Prostate gland (tissue), 2 donors: ENCODE data around the gene HUS1.

Source experiments
- POLR2A ChIP-seq: fragments of 450-650 bp; IDR thresholded peaks from one replicate; pipeline ENCODE4 v1.6.1; 2016; ENCODE audit warnings: antibody characterized with exemption, mild to moderate bottlenecking
- POLR2AphosphoS5 ChIP-seq: sonication (generic); formaldehyde crosslinking; IDR thresholded peaks from one replicate; pipeline ENCODE4 v1.6.1; 2017; ENCODE audit warnings: antibody characterized with exemption
- TF ChIP-seq, protein P1 (sequence below), 4 experiments: fragments of 200-600 bp in 2 of 4; fragments of 450-650 bp in 2 of 4; sonication (generic) in 2 of 4; IDR thresholded peaks; 1 replicate in 3 of 4; 2 replicates in 1 of 4; pipeline ENCODE4 v1.5.1; 2016 to 2019; ENCODE audit warnings: antibody characterized with exemption in 4 of 4, mild to moderate bottlenecking in 2 of 4, moderate library complexity in 2 of 4

DNA sequence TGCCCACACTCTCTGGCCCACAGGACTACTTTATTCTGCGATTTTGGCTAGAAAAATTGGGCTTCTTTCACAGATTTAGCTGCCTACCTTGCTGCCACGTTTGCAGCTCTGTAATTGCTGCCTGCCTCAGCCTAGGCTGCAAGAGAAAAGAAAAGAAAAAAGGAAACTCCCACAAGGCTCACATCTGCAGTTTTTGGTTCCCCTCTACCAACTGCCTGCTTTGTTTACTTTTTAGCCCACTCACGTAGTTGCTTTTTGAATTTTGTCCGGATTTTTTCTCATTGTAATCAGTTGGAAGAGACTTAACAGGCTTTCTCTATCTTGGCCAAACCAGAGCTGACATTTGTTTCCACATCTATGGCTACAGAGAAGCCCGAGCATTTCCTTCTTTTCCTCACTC is 25.2 kb upstream of the HUS1 start:
- TF ChIP-seq POLR2A: no peak
- TF ChIP-seq, protein P1, sequence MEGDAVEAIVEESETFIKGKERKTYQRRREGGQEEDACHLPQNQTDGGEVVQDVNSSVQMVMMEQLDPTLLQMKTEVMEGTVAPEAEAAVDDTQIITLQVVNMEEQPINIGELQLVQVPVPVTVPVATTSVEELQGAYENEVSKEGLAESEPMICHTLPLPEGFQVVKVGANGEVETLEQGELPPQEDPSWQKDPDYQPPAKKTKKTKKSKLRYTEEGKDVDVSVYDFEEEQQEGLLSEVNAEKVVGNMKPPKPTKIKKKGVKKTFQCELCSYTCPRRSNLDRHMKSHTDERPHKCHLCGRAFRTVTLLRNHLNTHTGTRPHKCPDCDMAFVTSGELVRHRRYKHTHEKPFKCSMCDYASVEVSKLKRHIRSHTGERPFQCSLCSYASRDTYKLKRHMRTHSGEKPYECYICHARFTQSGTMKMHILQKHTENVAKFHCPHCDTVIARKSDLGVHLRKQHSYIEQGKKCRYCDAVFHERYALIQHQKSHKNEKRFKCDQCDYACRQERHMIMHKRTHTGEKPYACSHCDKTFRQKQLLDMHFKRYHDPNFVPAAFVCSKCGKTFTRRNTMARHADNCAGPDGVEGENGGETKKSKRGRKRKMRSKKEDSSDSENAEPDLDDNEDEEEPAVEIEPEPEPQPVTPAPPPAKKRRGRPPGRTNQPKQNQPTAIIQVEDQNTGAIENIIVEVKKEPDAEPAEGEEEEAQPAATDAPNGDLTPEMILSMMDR (IDR thresholded peaks at IDR 0.05): no peak
- TF ChIP-seq POLR2AphosphoS5: no peak
